ENCODE results near the gene MBNL1.

MBNL1 gene

DNA sequence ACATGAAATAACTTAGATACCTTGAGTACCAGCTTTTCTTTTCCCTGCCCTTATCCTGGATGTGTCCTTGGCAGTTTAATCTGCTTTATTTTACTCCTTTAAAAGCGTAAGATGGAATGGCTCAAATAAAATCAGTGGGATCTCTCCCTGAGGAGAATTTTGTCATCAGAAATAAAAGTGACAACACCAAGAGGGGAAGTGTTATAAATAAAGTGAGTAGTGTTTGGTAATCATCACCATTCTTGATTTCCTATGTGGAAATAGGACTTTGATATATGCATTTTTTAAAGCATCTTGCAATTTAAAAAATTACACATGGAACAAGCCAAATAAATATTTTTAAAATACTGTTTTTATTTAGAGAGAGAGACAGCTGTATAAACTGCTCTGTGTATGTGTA is 76.5 kb downstream of the MBNL1 start:
- Histone ChIP-seq H3K4me3 (replicated peaks; ENCODE audit: low read depth, low read length) (no peak overlapping the region), H3K36me3 (ENCODE audit: control insufficient read depth, insufficient read depth, low read length) (peaks cover 5% of the 10 kb centered on the region), H3K27me3 (replicated peaks; ENCODE audit: control insufficient read depth, insufficient read depth, low read length) (no peaks in the 10 kb centered on the region)
- TF ChIP-seq, protein P1, sequence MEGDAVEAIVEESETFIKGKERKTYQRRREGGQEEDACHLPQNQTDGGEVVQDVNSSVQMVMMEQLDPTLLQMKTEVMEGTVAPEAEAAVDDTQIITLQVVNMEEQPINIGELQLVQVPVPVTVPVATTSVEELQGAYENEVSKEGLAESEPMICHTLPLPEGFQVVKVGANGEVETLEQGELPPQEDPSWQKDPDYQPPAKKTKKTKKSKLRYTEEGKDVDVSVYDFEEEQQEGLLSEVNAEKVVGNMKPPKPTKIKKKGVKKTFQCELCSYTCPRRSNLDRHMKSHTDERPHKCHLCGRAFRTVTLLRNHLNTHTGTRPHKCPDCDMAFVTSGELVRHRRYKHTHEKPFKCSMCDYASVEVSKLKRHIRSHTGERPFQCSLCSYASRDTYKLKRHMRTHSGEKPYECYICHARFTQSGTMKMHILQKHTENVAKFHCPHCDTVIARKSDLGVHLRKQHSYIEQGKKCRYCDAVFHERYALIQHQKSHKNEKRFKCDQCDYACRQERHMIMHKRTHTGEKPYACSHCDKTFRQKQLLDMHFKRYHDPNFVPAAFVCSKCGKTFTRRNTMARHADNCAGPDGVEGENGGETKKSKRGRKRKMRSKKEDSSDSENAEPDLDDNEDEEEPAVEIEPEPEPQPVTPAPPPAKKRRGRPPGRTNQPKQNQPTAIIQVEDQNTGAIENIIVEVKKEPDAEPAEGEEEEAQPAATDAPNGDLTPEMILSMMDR (IDR thresholded peaks at IDR 0.05; ENCODE audit: insufficient read depth, low read length, poor library complexity, severe bottlenecking) = no peak
- DNase-seq (ENCODE audit: extremely low read depth, insufficient read length) = no peak

DNA sequence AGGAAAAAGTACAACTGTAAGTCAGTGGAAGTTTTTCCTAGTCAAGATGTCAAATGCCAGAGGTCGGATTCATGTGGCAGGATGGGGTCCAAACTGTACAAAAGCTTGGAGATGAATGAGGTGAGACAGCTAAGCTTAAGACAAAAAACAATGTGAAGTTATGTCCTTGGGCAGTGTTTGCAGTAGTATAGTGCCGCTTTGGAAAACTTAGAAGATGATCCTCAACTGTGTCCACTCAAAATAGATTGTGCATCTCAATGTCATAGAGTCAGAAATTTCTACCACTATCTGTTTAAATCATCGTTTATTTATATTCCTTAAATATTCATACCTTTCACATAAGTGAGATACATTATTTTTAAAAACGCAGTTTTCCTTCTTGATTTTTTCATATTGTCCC is 77.3 kb downstream of the MBNL1 start:
- H3K4me3 ChIP-seq (replicated peaks; ENCODE audit: low read depth, low read length) = no peak overlapping the region
- no peaks in the 10 kb centered on the region for H3K27me3 ChIP-seq (replicated peaks; ENCODE audit: control insufficient read depth, insufficient read depth, low read length)
- TF ChIP-seq, protein P1 (IDR thresholded peaks at IDR 0.05; ENCODE audit: insufficient read depth, low read length, poor library complexity, severe bottlenecking) = no peak
- peaks cover 2% of the 10 kb centered on the region for H3K36me3 ChIP-seq (ENCODE audit: control insufficient read depth, insufficient read depth, low read length)
- DNase-seq (ENCODE audit: extremely low read depth, insufficient read length) = no peak

DNA sequence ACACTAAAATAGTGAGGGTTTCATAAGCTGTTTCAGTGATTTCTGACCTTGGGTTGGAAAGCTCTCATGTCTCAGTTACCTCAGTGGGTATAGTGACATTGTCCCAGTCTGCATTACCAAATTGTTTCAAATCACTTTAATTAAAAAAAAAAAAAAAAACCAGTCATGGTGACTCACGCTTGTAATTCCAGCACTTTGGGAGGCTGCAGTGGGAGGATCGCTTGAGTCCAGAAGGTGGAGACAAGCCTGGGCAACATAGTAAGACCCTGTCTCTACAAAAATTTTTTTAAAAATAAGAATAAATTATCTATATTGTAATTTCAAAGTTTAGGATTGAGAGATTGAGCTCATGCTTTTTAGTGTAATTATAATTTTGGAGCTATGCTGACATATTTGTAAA is 78.0 kb downstream of the MBNL1 start:
- TF ChIP-seq, protein P1 (IDR thresholded peaks at IDR 0.05; ENCODE audit: insufficient read depth, low read length, poor library complexity, severe bottlenecking) = no peak
- Histone ChIP-seq H3K27me3 (replicated peaks; ENCODE audit: control insufficient read depth, insufficient read depth, low read length) (no peaks in the 10 kb centered on the region), H3K36me3 (ENCODE audit: control insufficient read depth, insufficient read depth, low read length) (peaks cover 2% of the 10 kb centered on the region), H3K4me3 (replicated peaks; ENCODE audit: low read depth, low read length) (no peak overlapping the region)
- DNase-seq (ENCODE audit: extremely low read depth, insufficient read length) = no peak

DNA sequence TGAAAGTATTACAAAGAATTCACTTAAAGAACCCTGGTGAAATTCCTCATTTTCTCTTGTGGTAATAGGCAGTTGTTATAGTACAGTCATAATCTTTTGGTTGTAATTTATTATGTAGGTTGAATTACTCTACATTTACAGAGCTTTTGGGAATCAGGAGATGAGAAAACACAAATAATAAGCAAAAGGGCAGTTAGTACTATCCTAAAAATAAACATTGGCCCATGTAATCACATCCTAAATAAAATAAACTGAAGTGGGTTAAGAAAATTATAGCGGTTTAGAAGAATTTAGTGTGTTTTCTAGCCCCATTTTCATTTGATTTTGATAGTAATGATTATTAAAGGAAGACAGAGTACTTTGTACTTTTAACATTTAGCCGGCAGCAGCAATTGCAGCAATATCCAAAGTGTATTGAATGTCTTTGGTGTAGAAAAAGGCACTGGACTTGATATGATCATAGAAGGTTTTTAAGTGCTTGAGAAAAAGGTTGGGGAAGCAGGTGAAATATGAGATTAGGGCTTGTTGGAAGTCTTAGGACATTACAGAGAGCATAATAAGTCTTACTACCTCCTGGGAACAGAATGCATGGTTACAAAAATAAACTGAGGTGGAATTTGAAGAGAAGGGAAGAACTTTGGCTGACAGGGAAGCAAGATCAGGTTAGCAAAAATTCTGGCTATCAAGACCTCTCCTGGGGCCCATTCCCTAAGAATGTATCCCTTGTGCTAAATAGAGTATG is 79.9 kb downstream of the MBNL1 start:
- TF ChIP-seq, protein P1 (IDR thresholded peaks at IDR 0.05; ENCODE audit: insufficient read depth, low read length, poor library complexity, severe bottlenecking) = no peak
- Histone ChIP-seq H3K27me3 (replicated peaks; ENCODE audit: control insufficient read depth, insufficient read depth, low read length) (no peaks in the 10 kb centered on the region), H3K4me3 (replicated peaks; ENCODE audit: low read depth, low read length) (no peak overlapping the region), H3K36me3 (ENCODE audit: control insufficient read depth, insufficient read depth, low read length) (no peaks in the 10 kb centered on the region; the same call in none of the 2 replicates)
- no peak for DNase-seq (ENCODE audit: extremely low read depth, insufficient read length)

DNA sequence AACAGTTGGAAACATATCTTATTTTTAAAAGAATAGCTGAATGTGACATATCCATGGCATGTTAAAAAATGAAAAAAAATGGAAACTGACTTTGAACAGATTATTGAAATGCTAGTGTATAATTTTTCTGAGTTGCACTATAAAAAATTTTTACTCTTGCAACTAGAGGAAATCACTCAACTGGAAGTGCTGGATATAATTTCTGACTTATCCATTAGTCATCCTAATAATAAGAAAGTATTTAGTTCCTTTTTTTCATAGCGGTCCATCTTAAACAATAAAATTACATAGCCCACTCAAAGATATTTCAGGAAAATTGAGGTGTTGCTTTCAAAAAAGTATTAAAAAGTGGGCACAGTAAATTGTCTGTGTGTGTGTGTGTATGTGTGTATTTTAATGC is 80.7 kb downstream of the MBNL1 start:
- DNase-seq (ENCODE audit: extremely low read depth, insufficient read length) = no peak
- no peak overlapping the region for H3K4me3 ChIP-seq (replicated peaks; ENCODE audit: low read depth, low read length)
- H3K36me3 ChIP-seq (ENCODE audit: control insufficient read depth, insufficient read depth, low read length) = no peaks in the 10 kb centered on the region; the same call in none of the 2 replicates
- TF ChIP-seq, protein P1 (IDR thresholded peaks at IDR 0.05; ENCODE audit: insufficient read depth, low read length, poor library complexity, severe bottlenecking) = no peak
- no peaks in the 10 kb centered on the region for H3K27me3 ChIP-seq (replicated peaks; ENCODE audit: control insufficient read depth, insufficient read depth, low read length)
